ENCODE data around the gene ACACB. TPM values are rescaled to one million over a fixed set of nuclear protein-coding genes. Genes with fewer than 3 reads are reported as not detected.

Gene ACACB
- total RNA-seq, 1 donor from 2014 or later, result 140 TPM

GRCh38 chr12:109309381-109310246 lies 193.2 kb downstream of the ACACB start:
- TF ChIP-seq CTCF (IDR thresholded peaks at IDR 0.05), result no peak
- Histone ChIP-seq H3K4me3 (peak overlapping the region; percentile 40 to 63), H3K27me3 (peaks cover 12% of the 10 kb centered on the region), H3K4me1 (peaks cover 5 to 10% of the 10 kb centered on the region in 2 donors), H3K36me3 (no peaks in the 10 kb centered on the region), H3K27ac (no peak overlapping the region), H3K9me3 (no peaks in the 10 kb centered on the region)
- intact Hi-C loops (cut with DNase I), result no loop called here
- DNase-seq (ENCODE audit: low spot score in 2 of 2), result no peak

GRCh38 chr12:109310247-109311125 lies 194.1 kb downstream of the ACACB start:
- TF ChIP-seq CTCF (IDR thresholded peaks at IDR 0.05), result no peak
- Histone ChIP-seq H3K4me3 (peak overlapping the region; percentile 40 to 63), H3K9me3 (no peaks in the 10 kb centered on the region), H3K4me1 (peaks cover 5 to 10% of the 10 kb centered on the region in 2 donors), H3K27me3 (peaks cover 12% of the 10 kb centered on the region), H3K27ac (no peak overlapping the region), H3K36me3 (no peaks in the 10 kb centered on the region)
- DNase-seq (ENCODE audit: low spot score in 2 of 2), result no peak
- intact Hi-C loops (cut with DNase I), result no loop called here

Other genes starting within 250 kb of the ACACB start
- not detected for gene DAO, start 236.5 kb upstream of the ACACB start, total RNA-seq
- gene SVOP, start 95.5 kb upstream of the ACACB start, total RNA-seq, result not detected
- gene USP30, start 64.0 kb upstream of the ACACB start, total RNA-seq, result 36.0 TPM
- 18.6 TPM for gene ALKBH2, start 23.1 kb upstream of the ACACB start, total RNA-seq
- gene UNG, start 19.0 kb upstream of the ACACB start, total RNA-seq, result 42.4 TPM
- gene FOXN4, start 192.7 kb downstream of the ACACB start, total RNA-seq, result not detected
- gene MYO1H, start 231.3 kb downstream of the ACACB start, total RNA-seq, result not detected

Data from ascending aorta (tissue), 2 donors.